K562 (cell line): Measurements from ENCODE around the gene CNMD. TPM values are rescaled to one million over a fixed set of nuclear protein-coding genes. Genes with fewer than 3 reads are reported as not detected.

Experiments used
- ATAC-seq: fragments of 200-7000 bp; cut with Tn5 transposase; 3 replicates; pipeline ENCODE4 v1.9.1; 2020; ENCODE audit warnings: moderate library complexity
- BruUV-seq: library from RNA; stranded (reverse); fragments of 400-500 nt; replicated peaks from 2 replicates; lab custom pipeline; 2021; lab: Mats Ljungman, UMichigan
- CTCF ChIA-PET: fragments of 300-600 bp; formaldehyde crosslinking; extraction: SDS; loops from one replicate; lab custom pipeline; 2021; ENCODE audit warnings: low intra/inter-chr PET ratio; lab: Yijun Ruan, JAX
- POLR2A ChIA-PET: fragments of 300-600, 350-650 bp; sonication (Branson Sonifier 250); formaldehyde crosslinking; extraction: SDS; loops from one replicate; lab custom pipeline; 2021; ENCODE audit warnings: antibody characterized with exemption, inconsistent platforms; lab: Yijun Ruan, JAX
- DNase-seq, 4 experiments: peaks; one replicate each; pipeline versions ENCODE4 v3.0.0 to v3.0.0-alpha.2; 2011 to 2018; ENCODE audit warnings: low spot score in 3 of 4, mixed read lengths in 3 of 4; ENCODE audit errors: extremely low read depth in 1 of 4
- FAIRE-seq: peaks from 2 replicates; lab custom pipeline; 2011; peaks lifted over from hg19 to GRCh38; lab: Jason Lieb, UNC
- H2AFZ ChIP-seq: 2 replicates; pipeline ENCODE4 v1.6.0; 2011; ENCODE audit warnings: low read depth, low read length, control low read depth, inconsistent platforms
- H3K27ac ChIP-seq: fragments of 200-600 bp; 3 replicates; pipeline ENCODE4 v1.8.0; 2011; ENCODE audit warnings: low read depth, mild to moderate bottlenecking, control low read depth, inconsistent platforms, low read length, moderate library complexity, mixed read lengths; ENCODE audit errors: extremely low read depth
- H3K27me3 ChIP-seq, 2 experiments: fragments of 300-600 bp in 1 of 2; 2 replicates in 1 of 2; 3 replicates in 1 of 2; pipeline versions ENCODE4 v1.6.0 to v1.8.0; 2011; ENCODE audit warnings: inconsistent platforms in 2 of 2, low read length in 2 of 2, mild to moderate bottlenecking in 1 of 2, mixed read lengths in 1 of 2, moderate library complexity in 1 of 2; ENCODE audit not compliant: control insufficient read depth in 2 of 2, insufficient read depth in 2 of 2
- H3K36me3 ChIP-seq: fragments of 300-600 bp; 3 replicates; pipeline ENCODE4 v1.8.0; 2011; ENCODE audit warnings: mild to moderate bottlenecking, low read length, inconsistent platforms; ENCODE audit not compliant: control insufficient read depth, insufficient read depth
- H3K4me1 ChIP-seq, 2 experiments: fragments of 200-600 bp in 1 of 2; replicated peaks in 1 of 2; 2 replicates in 1 of 2; 3 replicates in 1 of 2; pipeline versions ENCODE4 v1.5.1 to v1.8.0; 2011; ENCODE audit warnings: inconsistent platforms in 2 of 2, low read length in 2 of 2, mild to moderate bottlenecking in 1 of 2, mixed read lengths in 1 of 2, moderate library complexity in 1 of 2; ENCODE audit not compliant: control insufficient read depth in 2 of 2, insufficient read depth in 2 of 2
- H3K4me2 ChIP-seq: 2 replicates; pipeline ENCODE4 v1.6.1; 2011; ENCODE audit warnings: low read length, control low read depth, inconsistent platforms, mixed read lengths; ENCODE audit not compliant: insufficient read depth
- H3K4me3 ChIP-seq: fragments of 200-600 bp; sonication (generic), shearing (Covaris generic); 2 replicates; pipeline ENCODE4 v1.5.1; 2016; ENCODE audit warnings: control low read depth, inconsistent platforms
- H3K79me2 ChIP-seq: fragments of 200-600 bp; 3 replicates; pipeline ENCODE4 v1.8.0; 2011; ENCODE audit warnings: low read length, inconsistent platforms; ENCODE audit not compliant: control insufficient read depth, insufficient read depth
- H3K9ac ChIP-seq, 2 experiments: 2 replicates each; pipeline versions ENCODE4 v1.6.0 to v1.6.1; 2011; ENCODE audit warnings: low read depth in 2 of 2, low read length in 2 of 2, control low read depth in 1 of 2, inconsistent platforms in 1 of 2, mild to moderate bottlenecking in 1 of 2, mixed read lengths in 1 of 2; ENCODE audit not compliant: insufficient read depth in 1 of 2
- H3K9me1 ChIP-seq: one replicate; pipeline ENCODE4 v1.6.0; 2011; ENCODE audit warnings: inconsistent platforms, mild to moderate bottlenecking, low read length, moderate library complexity; ENCODE audit not compliant: control insufficient read depth, insufficient read depth
- H3K9me3 ChIP-seq: replicated peaks from 2 replicates; pipeline ENCODE4 v1.5.1; 2011; ENCODE audit warnings: low read depth, low read length, inconsistent platforms; ENCODE audit not compliant: control insufficient read depth, insufficient read depth
- H4K20me1 ChIP-seq: replicated peaks from 2 replicates; pipeline ENCODE4 v1.6.1; 2011; ENCODE audit warnings: low read length, inconsistent platforms, mixed read lengths; ENCODE audit not compliant: control insufficient read depth, insufficient read depth
- E4F1 ChIP-seq: fragments of 250-450 bp; sonication (Bioruptor Pico); IDR thresholded peaks from 2 replicates; pipeline ENCODE4 v1.5.0; 2021; ENCODE audit warnings: mild to moderate bottlenecking, borderline replicate concordance
- GTF3C2 ChIP-seq: IDR thresholded peaks from 3 replicates; pipeline ENCODE4 v1.6.1; 2011; ENCODE audit warnings: borderline replicate concordance, mild to moderate bottlenecking, moderate library complexity; ENCODE audit not compliant: insufficient read length; ENCODE audit errors: extremely low read depth
- KLF6 ChIP-seq: fragments of 250-450 bp; sonication (Bioruptor Pico); IDR thresholded peaks from 2 replicates; pipeline ENCODE4 v1.4.0; 2020; ENCODE audit warnings: mild to moderate bottlenecking, moderate library complexity, borderline replicate concordance
- MECOM ChIP-seq: fragments of 250-450 bp; sonication (Bioruptor Pico); IDR thresholded peaks from 2 replicates; pipeline ENCODE4 v1.8.0; 2022; ENCODE audit warnings: inconsistent platforms
- MITF ChIP-seq: IDR thresholded peaks from 2 replicates; pipeline ENCODE4 v1.6.1; 2014; ENCODE audit warnings: antibody characterized with exemption
- PHB ChIP-seq: fragments of 250-450 bp; sonication (Bioruptor Pico); IDR thresholded peaks from 2 replicates; pipeline ENCODE4 v1.5.0; 2021
- RHOXF2B ChIP-seq: fragments of 250-450 bp; sonication (Bioruptor Pico); conservative IDR thresholded peaks from 2 replicates; pipeline ENCODE4 v1.5.1; 2021
- ZBTB17 ChIP-seq: fragments of 450-650 bp; formaldehyde crosslinking; IDR thresholded peaks from 2 replicates; pipeline ENCODE4 v1.4.0; 2020; ENCODE audit warnings: mild to moderate bottlenecking
- WGBS: fragments of 100-300 bp; shearing (Covaris generic); methylation state at CpG from one replicate; pipeline ENCODE4 v1.1.6; 2016; ENCODE audit warnings: low coverage, mixed read lengths; ENCODE audit not compliant: insufficient coverage; ENCODE audit errors: missing lambda C conversion rate; 5-methylcytosine and 5-hydroxymethylcytosine counted together
- in situ Hi-C: fragments of 300-500 bp; cut with MboI; formaldehyde crosslinking; loops from 4 replicates; pipeline ENCODE4 v1.15.0; 2018; ENCODE audit warnings: inconsistent platforms, mixed read lengths
- intact Hi-C: fragments of 100-400 bp; cut with micrococcal nuclease; formaldehyde crosslinking; loops from 2 replicates; pipeline ENCODE4 v1.14.2; 2022
- polyA plus RNA-seq, 8 experiments: library from polyadenylated mRNA; depleted of rRNA in 4 of 8; stranded (reverse) in 5 of 8; unstranded in 3 of 8; fragments of >200 nt; fragmentation: Nextera tagmentation in 2 of 8; fragmentation: Illumina TruSeq in 1 of 8; extraction: Ambion mirVana in 2 of 8; extraction: Trizol in 1 of 8; gene quantifications; 2 replicates each; pipeline versions ENCODE4 v1.2.1 to v1.2.3, GENCODE V29; 2011 to 2014; ENCODE audit warnings: inconsistent platforms in 1 of 8, missing spikeins in 1 of 8
- total RNA-seq, 7 experiments: library from RNA; depleted of rRNA in 6 of 7; stranded (reverse); fragments of >200 nt in 6 of 7; fragmentation: Illumina TruSeq in 2 of 7; extraction: Trizol in 2 of 7; gene quantifications; 2 replicates each; pipeline versions ENCODE4 v1.2.1 to v1.2.3, GENCODE V29; 2011 to 2021; ENCODE audit warnings: low replicate concordance in 1 of 7
- TF ChIP-seq, protein P1 (sequence below): fragments of 250-450 bp; sonication (Bioruptor Pico); IDR thresholded peaks from 2 replicates; pipeline ENCODE4 v1.6.1; 2021; ENCODE audit warnings: mild to moderate bottlenecking
- TF ChIP-seq, protein P2 (sequence below): sonication (generic); formaldehyde crosslinking; IDR thresholded peaks from 2 replicates; pipeline ENCODE4 v1.8.0; 2022; ENCODE audit warnings: mild to moderate bottlenecking, low read depth, missing genetic modification reagents

The CNMD gene
- total and polyA plus RNA-seq, 9 of the 15 experiments (the other 6 are each of a cell fraction or from before 2014, with no cell fraction given): not detected

GRCh38 chr13:52723181-52723580, 16.4 kb downstream of the CNMD start:
- no peak overlapping the region for H3K4me3 ChIP-seq
- H3K9me3 ChIP-seq: no peaks in the 10 kb centered on the region
- POLR2A ChIA-PET: no interaction called here
- no TSS peak for BruUV-seq
- H3K4me1 ChIP-seq: no peaks in the 10 kb centered on the region; a peak in 1 of 5 replicates
- no peak for DNase-seq
- H3K9ac ChIP-seq: no peak overlapping the region
- CTCF ChIA-PET: no interaction called here
- no peak overlapping the region for H3K27ac ChIP-seq
- in situ Hi-C loops (no loop called here), intact Hi-C loops (no loop called here)
- H2AFZ ChIP-seq: no peak overlapping the region
- WGBS: 0% methylated on average over 3 of the region's 4 CpGs
- no peak overlapping the region for H3K4me2 ChIP-seq
- H4K20me1 ChIP-seq: no peaks in the 10 kb centered on the region
- ATAC-seq: no peak
- H3K79me2 ChIP-seq: no peaks in the 10 kb centered on the region
- no peaks in the 10 kb centered on the region for H3K36me3 ChIP-seq
- H3K27me3 ChIP-seq: no peaks in the 10 kb centered on the region
- no peaks in the 10 kb centered on the region for H3K9me1 ChIP-seq
- FAIRE-seq: no peak
- TF ChIP-seq MITF (no peak), PHB (CRISPR knock-in tag) (no peak), E4F1 (CRISPR knock-in tag) (no peak), GTF3C2 (no peak), RHOXF2B (CRISPR knock-in tag) (no peak), ZBTB17 (no peak), KLF6 (CRISPR knock-in tag) (no peak), MECOM (CRISPR knock-in tag) (no peak)
- TF ChIP-seq, protein P1, sequence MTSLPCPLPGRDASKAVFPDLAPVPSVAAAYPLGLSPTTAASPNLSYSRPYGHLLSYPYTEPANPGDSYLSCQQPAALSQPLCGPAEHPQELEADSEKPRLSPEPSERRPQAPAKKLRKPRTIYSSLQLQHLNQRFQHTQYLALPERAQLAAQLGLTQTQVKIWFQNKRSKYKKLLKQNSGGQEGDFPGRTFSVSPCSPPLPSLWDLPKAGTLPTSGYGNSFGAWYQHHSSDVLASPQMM: no peak
- TF ChIP-seq, protein P2, sequence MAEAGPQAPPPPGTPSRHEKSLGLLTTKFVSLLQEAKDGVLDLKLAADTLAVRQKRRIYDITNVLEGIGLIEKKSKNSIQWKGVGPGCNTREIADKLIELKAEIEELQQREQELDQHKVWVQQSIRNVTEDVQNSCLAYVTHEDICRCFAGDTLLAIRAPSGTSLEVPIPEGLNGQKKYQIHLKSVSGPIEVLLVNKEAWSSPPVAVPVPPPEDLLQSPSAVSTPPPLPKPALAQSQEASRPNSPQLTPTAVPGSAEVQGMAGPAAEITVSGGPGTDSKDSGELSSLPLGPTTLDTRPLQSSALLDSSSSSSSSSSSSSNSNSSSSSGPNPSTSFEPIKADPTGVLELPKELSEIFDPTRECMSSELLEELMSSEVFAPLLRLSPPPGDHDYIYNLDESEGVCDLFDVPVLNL (CRISPR knock-in tag): no peak
